Measurements from ENCODE around the gene APOBEC2. TPM values are rescaled to one million over a fixed set of nuclear protein-coding genes. Genes with fewer than 3 reads are reported as not detected.

Gene APOBEC2
- polyA plus RNA-seq, 1 donor from 2014 or later = 0.33 TPM

DNA sequence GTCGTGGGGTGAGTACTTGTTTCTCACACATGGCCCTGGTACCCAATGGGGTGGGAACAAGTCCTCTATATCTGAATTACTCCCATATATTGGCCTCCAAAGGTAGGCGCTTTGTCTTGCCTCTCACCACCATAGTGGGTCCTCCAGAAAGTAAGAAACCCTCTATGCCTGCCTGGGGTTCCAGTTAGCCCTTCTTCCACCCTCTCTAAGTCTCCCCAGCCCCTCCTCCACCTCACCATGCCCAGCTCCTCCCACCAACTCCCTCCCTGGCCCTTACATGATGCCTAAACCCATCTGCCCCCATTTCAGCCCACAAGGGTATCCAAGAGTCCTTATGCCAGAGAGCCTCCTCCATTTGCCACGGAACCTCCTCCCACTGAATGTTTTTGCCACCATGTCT lies 9.9 kb upstream of the APOBEC2 start:
- peaks cover 7% of the 10 kb centered on the region for H3K36me3 Mint-ChIP-seq
- H3K4me1 Mint-ChIP-seq = no peaks in the 10 kb centered on the region
- H3K9me3 Mint-ChIP-seq = no peaks in the 10 kb centered on the region
- no peak overlapping the region for H3K4me3 Mint-ChIP-seq
- H3K27me3 Mint-ChIP-seq = no peaks in the 10 kb centered on the region
- H3K27ac Mint-ChIP-seq = peak overlapping the region in 1 of 3 donors; percentile 87

DNA sequence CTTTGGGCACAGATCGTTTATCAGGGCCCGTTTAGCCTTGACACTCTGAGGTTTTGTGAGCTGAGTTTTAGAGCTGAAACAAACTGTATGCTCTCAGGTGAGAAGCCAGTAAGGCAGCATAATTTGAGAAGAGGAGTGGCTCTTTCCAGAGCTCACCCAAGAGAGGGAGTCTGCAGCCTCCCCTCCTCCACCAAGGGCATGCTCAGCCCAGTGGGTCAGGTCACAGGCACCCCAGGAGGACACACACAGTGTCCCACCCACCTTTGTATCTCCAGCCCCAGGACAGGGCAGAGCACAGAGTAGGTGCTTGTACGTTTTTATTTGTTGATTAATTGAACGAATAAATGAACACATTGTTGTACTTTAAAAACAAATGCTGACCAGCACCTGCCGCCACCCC lies 7.3 kb upstream of the APOBEC2 start:
- Mint-ChIP-seq H3K9me3 (no peaks in the 10 kb centered on the region), H3K27me3 (no peaks in the 10 kb centered on the region), H3K4me1 (no peaks in the 10 kb centered on the region), H3K36me3 (peaks cover 11% of the 10 kb centered on the region), H3K27ac (no peak overlapping the region), H3K4me3 (no peak overlapping the region)

DNA sequence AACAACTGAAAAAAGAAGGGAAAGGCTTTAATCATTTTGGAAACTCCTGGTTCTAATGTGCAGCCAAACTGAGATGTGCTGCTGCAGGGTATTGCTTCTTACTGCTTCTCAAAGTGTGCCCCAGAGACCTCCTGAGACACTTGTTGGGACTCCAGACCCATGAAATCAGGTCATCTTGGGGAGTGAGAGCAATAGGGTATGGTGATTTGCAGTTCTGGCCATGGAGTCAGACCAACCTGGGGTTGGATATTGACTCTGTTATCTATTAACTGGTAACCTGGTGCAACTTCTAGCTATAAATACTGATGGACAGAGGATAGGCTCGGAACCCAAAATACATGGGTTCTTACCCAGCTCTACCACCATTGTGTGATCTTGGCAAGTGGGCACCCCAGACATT lies 6.9 kb upstream of the APOBEC2 start:
- Mint-ChIP-seq H3K27me3 (no peaks in the 10 kb centered on the region), H3K4me1 (no peaks in the 10 kb centered on the region), H3K36me3 (peaks cover 11% of the 10 kb centered on the region), H3K9me3 (no peaks in the 10 kb centered on the region), H3K27ac (no peak overlapping the region), H3K4me3 (no peak overlapping the region)

DNA sequence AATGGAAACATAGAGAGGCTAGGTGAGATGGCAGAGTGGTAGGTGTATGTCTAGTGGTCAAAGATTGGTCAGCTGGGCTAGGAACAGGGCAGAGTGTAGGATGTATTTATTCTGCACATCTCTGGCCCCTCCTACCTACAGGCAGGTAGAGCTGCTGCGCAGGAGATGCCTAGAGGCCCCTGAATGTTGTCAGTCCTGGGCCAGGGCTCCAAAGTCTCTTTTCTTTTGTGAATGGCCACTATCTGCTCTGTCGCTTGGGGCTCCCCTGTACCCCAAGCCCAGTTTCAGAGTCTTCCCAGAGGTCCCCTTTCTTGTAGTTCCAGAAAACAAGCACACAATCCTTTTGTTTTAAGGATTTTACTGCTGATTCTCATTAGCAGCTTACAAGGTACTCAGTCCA lies 5.7 kb upstream of the APOBEC2 start:
- no peak overlapping the region for H3K4me3 Mint-ChIP-seq
- no peaks in the 10 kb centered on the region for H3K9me3 Mint-ChIP-seq
- no peaks in the 10 kb centered on the region for H3K27me3 Mint-ChIP-seq
- H3K27ac Mint-ChIP-seq = no peak overlapping the region
- peaks cover 6 to 10% (median 9%) of the 10 kb centered on the region in 3 donors for H3K4me1 Mint-ChIP-seq
- H3K36me3 Mint-ChIP-seq = peaks cover 11% of the 10 kb centered on the region

DNA sequence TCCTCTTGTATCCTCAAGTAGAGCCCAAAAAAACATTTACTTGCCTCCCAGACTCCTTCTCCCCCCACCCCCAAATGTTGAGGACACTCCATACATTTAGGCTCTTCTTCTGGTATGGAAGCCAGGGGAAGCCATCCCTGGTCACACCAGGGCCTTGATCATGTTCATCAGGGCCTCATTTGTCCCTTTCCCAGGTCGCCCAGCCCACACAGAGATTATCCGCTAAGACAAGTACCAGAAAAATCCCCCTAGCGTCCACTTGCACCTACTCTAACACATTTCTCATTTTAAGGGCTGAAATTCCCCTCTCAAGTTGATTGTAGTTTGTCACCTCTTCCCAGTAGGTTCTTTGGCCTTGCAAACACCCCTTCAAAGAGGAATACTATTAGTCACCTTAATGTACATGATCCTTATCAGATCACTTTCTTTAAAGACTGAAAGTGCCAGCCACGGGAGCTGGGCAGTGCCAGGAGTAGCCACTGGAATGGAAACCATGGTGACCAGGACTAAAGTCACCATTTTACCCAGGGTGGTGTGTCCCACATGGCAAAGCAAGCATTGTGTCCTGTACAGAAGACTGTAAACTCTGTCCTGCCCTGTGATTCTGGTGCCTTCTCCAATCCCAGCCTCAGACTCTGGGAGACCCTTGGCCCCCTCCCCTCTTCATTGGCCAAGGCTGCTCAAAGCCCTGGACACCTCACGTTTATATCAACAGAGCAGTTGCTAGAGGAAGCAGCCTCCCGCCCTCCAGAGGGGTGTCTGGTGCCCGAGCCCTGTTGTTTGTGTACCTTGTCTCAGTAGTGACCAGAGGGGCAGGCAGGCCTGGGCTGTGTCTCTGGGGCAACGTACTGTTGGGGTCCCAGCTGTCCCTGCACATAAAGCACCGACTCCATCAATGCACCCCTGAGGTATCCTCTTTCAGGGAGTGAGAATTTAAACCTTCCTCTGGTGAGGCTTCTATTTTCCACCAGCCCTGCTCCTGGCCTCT lies 5.0 kb upstream of the APOBEC2 start:
- no peaks in the 10 kb centered on the region for H3K27me3 Mint-ChIP-seq
- no peak overlapping the region for H3K4me3 Mint-ChIP-seq
- no peak overlapping the region for H3K27ac Mint-ChIP-seq
- H3K9me3 Mint-ChIP-seq = no peaks in the 10 kb centered on the region
- H3K36me3 Mint-ChIP-seq = peaks cover 11% of the 10 kb centered on the region
- H3K4me1 Mint-ChIP-seq = peaks cover 6 to 16% (median 9%) of the 10 kb centered on the region in 3 donors

DNA sequence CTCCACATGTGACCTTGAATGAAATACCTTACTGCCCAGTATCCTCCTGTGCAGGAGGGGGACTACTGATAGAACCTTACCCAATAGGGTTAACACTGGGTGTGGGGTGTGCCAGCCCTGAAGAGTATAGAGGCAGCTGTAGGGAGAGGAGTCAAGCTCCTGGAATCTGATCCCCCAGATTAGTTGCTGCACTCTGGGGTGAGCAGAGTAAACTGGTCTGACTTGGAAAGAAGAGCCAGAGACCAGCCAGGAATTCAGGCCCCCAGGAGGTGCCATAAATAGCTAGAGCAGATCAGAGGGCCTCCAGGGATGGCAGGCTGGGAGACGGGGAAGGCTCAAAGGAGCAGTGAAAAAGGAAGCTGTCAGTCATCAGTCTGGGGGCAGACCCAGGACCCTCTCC lies 3.5 kb upstream of the APOBEC2 start:
- H3K27ac Mint-ChIP-seq = no peak overlapping the region
- no peak overlapping the region for H3K4me3 Mint-ChIP-seq
- peaks cover 6 to 16% (median 9%) of the 10 kb centered on the region in 3 donors for H3K4me1 Mint-ChIP-seq
- peaks cover 5% of the 10 kb centered on the region for H3K36me3 Mint-ChIP-seq
- no peaks in the 10 kb centered on the region for H3K27me3 Mint-ChIP-seq
- H3K9me3 Mint-ChIP-seq = no peaks in the 10 kb centered on the region

DNA sequence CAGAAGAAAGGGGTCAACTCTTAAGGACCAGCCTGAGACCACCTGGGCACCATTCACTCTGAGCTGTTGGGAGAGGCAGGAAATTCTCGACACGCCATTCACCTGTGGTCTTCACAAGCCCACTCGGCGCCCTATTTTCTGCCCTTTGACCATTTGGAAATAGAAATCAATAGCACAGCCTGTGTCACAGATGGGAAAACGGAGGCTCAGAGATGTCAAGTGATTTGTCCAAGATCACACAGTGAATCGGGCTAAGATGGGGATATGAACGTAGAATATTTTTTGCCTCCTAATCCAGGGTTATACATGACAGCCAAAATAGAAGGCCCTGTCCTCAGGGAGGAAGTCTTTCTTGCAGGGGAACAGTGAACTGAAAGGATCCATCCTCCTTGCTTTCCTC lies 3.0 kb upstream of the APOBEC2 start:
- H3K36me3 Mint-ChIP-seq = peaks cover 5% of the 10 kb centered on the region
- H3K27ac Mint-ChIP-seq = no peak overlapping the region
- no peak overlapping the region for H3K4me3 Mint-ChIP-seq
- H3K4me1 Mint-ChIP-seq = peaks cover 6 to 16% (median 9%) of the 10 kb centered on the region in 3 donors
- no peaks in the 10 kb centered on the region for H3K9me3 Mint-ChIP-seq
- H3K27me3 Mint-ChIP-seq = no peaks in the 10 kb centered on the region

DNA sequence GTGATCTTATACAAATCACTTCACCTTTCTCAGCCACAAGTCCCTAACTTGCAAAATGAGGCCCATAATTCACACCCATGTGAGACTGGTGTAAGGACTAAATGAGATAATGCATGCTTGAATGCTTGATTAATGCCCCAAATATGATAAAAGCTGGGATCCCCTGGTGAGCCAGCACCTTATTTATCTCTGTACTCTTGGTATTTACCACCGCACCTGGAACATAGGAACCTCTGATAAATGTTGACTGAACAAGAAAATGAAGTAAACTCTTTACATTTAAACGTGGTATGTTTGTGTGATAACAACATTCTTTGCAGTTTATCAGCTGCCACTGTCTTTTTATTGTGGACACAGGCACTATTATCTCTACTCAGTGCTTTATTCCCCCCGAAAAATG lies 2.5 kb upstream of the APOBEC2 start:
- Mint-ChIP-seq H3K9me3 (no peaks in the 10 kb centered on the region), H3K27ac (no peak overlapping the region), H3K4me1 (peaks cover 6 to 17% (median 9%) of the 10 kb centered on the region in 3 donors), H3K27me3 (no peaks in the 10 kb centered on the region), H3K4me3 (no peak overlapping the region), H3K36me3 (peaks cover 5% of the 10 kb centered on the region)

DNA sequence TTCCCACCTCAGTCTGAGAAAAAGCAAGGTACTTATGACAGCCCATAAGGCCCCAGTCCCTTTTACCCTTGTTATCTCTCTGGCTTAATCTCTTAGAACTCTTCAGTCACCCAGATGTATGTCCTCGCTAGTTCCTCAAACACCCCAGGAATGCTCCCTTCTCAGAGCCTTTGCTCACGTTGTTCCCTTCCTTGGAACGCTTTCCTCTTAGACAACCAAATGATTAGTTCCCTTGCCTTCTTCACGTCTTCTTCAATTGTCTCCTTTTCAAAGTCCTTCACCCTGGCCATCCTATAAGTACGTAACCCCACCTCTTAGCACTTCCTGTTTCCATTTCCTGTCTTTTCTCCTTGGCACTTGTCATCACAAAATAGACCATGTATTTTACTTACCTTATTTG lies 1.1 kb upstream of the APOBEC2 start:
- Mint-ChIP-seq H3K9me3 (no peaks in the 10 kb centered on the region), H3K4me3 (peak overlapping the region in 2 of 4 donors; percentile 65 to 88), H3K27me3 (no peaks in the 10 kb centered on the region), H3K27ac (peak overlapping the region in 1 of 3 donors; percentile 11), H3K4me1 (peaks cover 6 to 17% (median 9%) of the 10 kb centered on the region in 3 donors), H3K36me3 (peaks cover 5% of the 10 kb centered on the region)

DNA sequence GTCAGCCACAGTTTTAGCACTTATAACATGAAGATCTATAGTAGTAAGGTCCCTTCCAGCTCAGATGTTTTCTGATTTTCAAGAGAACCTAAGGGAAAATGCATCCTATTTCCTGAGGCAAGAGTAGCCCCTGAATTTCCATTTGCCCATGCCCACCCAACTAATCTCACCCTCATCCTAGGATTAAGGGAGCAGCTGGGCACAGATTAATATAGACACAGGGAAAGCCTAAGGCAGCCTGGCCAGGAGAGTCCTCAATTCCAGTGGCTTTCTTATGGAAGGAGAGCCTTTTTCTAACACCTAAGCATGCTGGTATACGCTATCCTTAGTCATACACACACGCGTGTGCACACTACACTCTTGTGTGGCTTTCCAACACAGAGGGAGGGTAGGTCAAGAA lies 1.5 kb downstream of the APOBEC2 start:
- Mint-ChIP-seq H3K9me3 (no peaks in the 10 kb centered on the region), H3K36me3 (peaks cover 5% of the 10 kb centered on the region), H3K4me1 (peaks cover 6 to 17% (median 12%) of the 10 kb centered on the region in 3 donors), H3K27ac (peak overlapping the region in 1 of 3 donors; percentile 28), H3K27me3 (no peaks in the 10 kb centered on the region), H3K4me3 (no peak overlapping the region)

DNA sequence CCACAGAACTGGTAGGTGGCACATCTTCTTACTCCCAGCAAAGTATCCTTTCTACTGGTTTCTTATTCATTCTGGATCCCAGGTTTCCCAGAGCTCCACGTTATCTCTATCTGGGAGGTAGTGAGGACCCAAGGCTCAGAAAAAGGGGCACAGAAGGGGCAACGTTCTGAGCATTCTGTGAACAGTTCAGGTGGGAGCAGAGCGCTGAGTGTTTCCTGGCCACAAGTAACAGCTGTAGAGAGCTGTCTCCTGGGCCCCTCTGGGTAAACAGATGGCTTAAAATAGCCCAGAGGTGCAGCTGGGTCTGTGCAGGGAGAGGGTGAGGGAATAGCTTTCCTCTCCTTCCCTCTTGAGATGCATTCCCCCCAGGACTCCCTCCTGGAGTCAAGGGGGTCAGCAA lies 2.1 kb downstream of the APOBEC2 start:
- H3K9me3 Mint-ChIP-seq = no peaks in the 10 kb centered on the region
- no peak overlapping the region for H3K4me3 Mint-ChIP-seq
- H3K27ac Mint-ChIP-seq = no peak overlapping the region
- H3K4me1 Mint-ChIP-seq = peaks cover 6 to 17% (median 12%) of the 10 kb centered on the region in 3 donors
- H3K36me3 Mint-ChIP-seq = peaks cover 8% of the 10 kb centered on the region
- no peaks in the 10 kb centered on the region for H3K27me3 Mint-ChIP-seq

DNA sequence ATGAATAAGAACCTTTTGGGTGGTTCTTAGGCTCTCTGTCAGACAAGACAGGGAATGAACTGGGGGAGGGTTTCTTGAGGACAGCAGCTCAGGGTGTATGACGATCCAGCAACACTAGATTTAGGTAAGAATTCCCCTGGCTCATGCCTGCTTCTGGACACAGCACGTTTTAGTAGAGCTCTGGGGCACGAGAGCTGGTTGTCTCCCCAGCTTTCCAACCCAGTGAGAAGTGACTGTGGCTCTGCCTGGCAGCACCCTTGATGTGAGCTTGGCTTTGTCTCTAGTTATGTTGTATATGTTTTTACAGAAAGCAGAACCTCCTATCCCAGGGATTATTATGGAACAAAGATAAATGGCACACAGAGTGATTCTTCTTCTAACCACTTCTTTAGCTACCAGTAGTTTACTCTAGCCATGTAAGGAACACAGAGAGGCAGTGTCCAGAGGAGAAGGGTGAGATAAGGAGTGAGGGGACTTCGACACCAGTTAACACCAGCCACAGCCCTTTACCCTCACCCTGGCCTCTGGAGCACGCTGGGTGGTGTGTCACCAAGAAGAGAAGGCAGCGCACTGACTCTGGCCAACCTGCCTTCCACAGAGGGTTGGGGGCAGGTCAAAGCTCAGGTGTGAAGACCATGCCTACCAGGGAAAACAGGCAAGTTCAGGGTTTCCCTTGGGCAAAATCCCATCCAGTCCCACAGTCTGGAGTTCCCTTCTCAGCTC lies 3.9 kb downstream of the APOBEC2 start:
- H3K27ac Mint-ChIP-seq = peak overlapping the region in 1 of 3 donors; percentile 12
- H3K4me3 Mint-ChIP-seq = no peak overlapping the region
- H3K9me3 Mint-ChIP-seq = no peaks in the 10 kb centered on the region
- H3K4me1 Mint-ChIP-seq = peaks cover 3 to 9% (median 5%) of the 10 kb centered on the region in 3 donors
- H3K36me3 Mint-ChIP-seq = peaks cover 13% of the 10 kb centered on the region
- H3K27me3 Mint-ChIP-seq = no peaks in the 10 kb centered on the region

DNA sequence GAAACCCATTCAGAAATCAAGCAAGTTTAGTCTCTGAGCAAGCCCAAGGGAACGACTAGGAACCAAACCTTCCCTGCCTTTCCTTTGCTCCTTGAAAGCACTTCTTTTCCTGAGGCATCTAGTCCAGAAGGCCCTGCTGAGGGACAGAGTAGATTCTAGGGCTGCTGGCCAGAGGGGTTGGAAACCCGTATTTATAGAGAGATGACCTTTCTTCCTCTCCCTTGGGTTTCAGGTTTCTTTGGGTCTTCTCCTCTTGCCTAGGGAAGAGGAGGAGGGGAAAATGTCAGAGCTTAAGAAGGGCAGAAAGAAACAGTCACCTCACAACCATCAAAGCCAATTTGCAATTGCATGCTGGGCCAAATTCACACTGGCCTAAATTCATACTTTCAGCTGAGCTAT lies 5.8 kb downstream of the APOBEC2 start:
- no peak overlapping the region for H3K4me3 Mint-ChIP-seq
- H3K27me3 Mint-ChIP-seq = no peaks in the 10 kb centered on the region
- peaks cover 13% of the 10 kb centered on the region for H3K36me3 Mint-ChIP-seq
- no peak overlapping the region for H3K27ac Mint-ChIP-seq
- peaks cover 0 to 2% (median 1%) of the 10 kb centered on the region in 3 donors for H3K4me1 Mint-ChIP-seq
- no peaks in the 10 kb centered on the region for H3K9me3 Mint-ChIP-seq

DNA sequence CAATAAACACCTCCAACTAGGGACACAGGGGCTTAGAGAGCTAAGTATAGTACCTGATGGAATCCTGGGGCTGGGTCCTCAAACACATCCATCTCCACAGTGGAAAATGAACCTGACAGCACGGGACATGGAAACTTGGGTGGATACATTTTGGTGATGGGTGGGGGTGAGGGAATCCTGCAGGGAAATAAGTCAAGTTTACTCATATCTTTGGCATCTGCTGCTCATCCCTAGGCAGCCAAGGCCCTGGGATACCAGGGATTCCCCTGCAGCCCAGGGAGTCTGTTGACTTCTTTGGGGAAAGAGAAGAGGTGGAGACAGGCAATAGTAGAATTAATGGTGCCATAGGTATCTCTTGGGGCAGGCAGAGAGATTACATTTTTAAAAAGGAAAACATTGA lies 6.6 kb downstream of the APOBEC2 start:
- H3K36me3 Mint-ChIP-seq = peaks cover 12% of the 10 kb centered on the region
- H3K27me3 Mint-ChIP-seq = no peaks in the 10 kb centered on the region
- peaks cover 0 to 2% (median 1%) of the 10 kb centered on the region in 3 donors for H3K4me1 Mint-ChIP-seq
- H3K9me3 Mint-ChIP-seq = no peaks in the 10 kb centered on the region
- no peak overlapping the region for H3K27ac Mint-ChIP-seq
- H3K4me3 Mint-ChIP-seq = no peak overlapping the region

DNA sequence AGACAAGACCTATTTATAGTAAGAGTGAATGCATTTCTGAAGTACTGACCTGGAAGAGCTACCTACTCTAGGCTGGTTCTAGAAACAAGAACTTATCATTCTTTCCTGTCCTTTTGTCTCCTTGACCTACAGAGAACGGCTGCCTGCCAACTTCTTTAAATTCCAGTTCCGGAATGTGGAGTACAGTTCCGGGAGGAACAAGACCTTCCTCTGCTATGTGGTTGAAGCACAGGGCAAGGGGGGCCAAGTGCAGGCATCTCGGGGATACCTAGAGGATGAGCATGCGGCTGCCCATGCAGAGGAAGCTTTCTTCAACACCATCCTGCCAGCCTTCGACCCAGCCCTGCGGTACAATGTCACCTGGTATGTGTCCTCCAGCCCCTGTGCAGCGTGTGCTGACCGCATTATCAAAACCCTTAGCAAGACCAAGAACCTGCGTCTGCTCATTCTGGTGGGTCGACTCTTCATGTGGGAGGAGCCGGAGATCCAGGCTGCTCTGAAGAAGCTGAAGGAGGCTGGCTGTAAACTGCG lies 8.3 kb downstream of the APOBEC2 start:
- H3K27ac Mint-ChIP-seq = no peak overlapping the region
- no peaks in the 10 kb centered on the region for H3K27me3 Mint-ChIP-seq
- peaks cover 13% of the 10 kb centered on the region for H3K36me3 Mint-ChIP-seq

More for the DNA sequence above, 8.3 kb downstream of the APOBEC2 start:
- no peaks in the 10 kb centered on the region for H3K9me3 Mint-ChIP-seq
- H3K4me1 Mint-ChIP-seq = peaks cover 0 to 5% (median 0%) of the 10 kb centered on the region in 3 donors
- H3K4me3 Mint-ChIP-seq = no peak overlapping the region
